NB4 (cell line): ENCODE data around the gene RAB40C.

ENCODE experiments used
- DNase-seq: peaks from one replicate; pipeline ENCODE4 v3.0.0; 2010; ENCODE audit warnings: low read depth
- H3K4me3 ChIP-seq: one replicate; pipeline ENCODE4 v1.5.1; 2011; ENCODE audit warnings: mild to moderate bottlenecking, low read depth, low read length, moderate library complexity
- MYC ChIP-seq: IDR thresholded peaks from 2 replicates; pipeline ENCODE4 v1.6.1; 2011; ENCODE audit warnings: low read depth, low read length
- POLR2A ChIP-seq: IDR thresholded peaks from 2 replicates; pipeline ENCODE4 v1.6.1; 2011; ENCODE audit warnings: mild to moderate bottlenecking; ENCODE audit not compliant: insufficient read length; ENCODE audit errors: extremely low read depth
- TF ChIP-seq, protein P1 (sequence below): IDR thresholded peaks from 2 replicates; pipeline ENCODE4 v1.6.1; 2011; ENCODE audit warnings: low read depth, low read length
- TF ChIP-seq, protein P2 (sequence below): IDR thresholded peaks from one replicate; pipeline ENCODE4 v1.5.1; 2012; ENCODE audit warnings: low read depth, low read length

RAB40C gene

GRCh38 chr16:578870-579405 is 10.9 kb upstream of the RAB40C start:
- TF ChIP-seq, protein P1, sequence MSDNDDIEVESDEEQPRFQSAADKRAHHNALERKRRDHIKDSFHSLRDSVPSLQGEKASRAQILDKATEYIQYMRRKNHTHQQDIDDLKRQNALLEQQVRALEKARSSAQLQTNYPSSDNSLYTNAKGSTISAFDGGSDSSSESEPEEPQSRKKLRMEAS: peak; percentile 89
- TF ChIP-seq POLR2A (no peak), MYC (peak; percentile 92)
- TF ChIP-seq, protein P2, sequence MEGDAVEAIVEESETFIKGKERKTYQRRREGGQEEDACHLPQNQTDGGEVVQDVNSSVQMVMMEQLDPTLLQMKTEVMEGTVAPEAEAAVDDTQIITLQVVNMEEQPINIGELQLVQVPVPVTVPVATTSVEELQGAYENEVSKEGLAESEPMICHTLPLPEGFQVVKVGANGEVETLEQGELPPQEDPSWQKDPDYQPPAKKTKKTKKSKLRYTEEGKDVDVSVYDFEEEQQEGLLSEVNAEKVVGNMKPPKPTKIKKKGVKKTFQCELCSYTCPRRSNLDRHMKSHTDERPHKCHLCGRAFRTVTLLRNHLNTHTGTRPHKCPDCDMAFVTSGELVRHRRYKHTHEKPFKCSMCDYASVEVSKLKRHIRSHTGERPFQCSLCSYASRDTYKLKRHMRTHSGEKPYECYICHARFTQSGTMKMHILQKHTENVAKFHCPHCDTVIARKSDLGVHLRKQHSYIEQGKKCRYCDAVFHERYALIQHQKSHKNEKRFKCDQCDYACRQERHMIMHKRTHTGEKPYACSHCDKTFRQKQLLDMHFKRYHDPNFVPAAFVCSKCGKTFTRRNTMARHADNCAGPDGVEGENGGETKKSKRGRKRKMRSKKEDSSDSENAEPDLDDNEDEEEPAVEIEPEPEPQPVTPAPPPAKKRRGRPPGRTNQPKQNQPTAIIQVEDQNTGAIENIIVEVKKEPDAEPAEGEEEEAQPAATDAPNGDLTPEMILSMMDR: peak; percentile 71
- DNase-seq: peak; percentile 84
- no peak overlapping the region for H3K4me3 ChIP-seq

DNA sequence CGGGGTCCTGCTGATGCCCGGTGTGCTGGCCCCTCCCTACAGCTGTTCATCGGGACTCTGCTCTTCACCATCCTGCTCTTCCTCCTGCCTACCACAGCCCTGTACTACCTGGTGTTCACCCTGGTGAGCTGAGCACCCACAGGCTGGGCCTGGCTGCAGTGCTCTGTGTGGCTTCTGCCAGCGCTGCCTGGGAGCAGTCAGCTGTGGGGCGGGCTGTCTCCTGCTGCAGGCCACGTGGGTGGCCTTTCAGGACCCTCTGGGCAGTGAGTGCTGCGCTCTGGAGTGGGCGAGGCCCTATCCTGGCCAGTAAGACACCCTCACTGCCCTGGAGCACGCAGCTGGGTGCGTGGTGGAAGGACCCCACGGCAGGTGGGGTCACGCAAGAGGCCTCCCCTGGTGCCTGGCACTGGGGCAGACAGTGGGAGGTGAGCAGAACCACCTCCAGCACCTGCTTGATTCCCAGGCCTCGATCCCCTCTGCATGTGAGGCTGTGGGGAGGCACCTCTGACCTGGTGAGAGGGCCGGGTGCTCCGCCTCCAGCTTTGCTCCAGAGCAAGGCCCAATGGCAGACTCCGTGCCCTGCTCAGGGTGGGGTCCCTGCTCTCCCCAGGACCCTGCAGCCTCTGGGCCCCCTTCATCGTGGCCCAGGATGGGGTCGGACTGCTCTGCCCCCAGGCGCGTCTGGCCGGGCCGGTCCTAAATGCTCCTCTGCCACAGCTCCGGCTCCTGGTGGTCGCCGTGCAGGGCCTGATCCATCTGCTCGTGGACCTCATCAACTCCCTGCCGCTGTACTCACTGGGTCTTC is 9.5 kb upstream of the RAB40C start:
- H3K4me3 ChIP-seq: no peak overlapping the region
- no peak for DNase-seq
- no peak for TF ChIP-seq MYC
- no peak for TF ChIP-seq POLR2A
- TF ChIP-seq, protein P1: no peak
- TF ChIP-seq, protein P2: no peak

DNA sequence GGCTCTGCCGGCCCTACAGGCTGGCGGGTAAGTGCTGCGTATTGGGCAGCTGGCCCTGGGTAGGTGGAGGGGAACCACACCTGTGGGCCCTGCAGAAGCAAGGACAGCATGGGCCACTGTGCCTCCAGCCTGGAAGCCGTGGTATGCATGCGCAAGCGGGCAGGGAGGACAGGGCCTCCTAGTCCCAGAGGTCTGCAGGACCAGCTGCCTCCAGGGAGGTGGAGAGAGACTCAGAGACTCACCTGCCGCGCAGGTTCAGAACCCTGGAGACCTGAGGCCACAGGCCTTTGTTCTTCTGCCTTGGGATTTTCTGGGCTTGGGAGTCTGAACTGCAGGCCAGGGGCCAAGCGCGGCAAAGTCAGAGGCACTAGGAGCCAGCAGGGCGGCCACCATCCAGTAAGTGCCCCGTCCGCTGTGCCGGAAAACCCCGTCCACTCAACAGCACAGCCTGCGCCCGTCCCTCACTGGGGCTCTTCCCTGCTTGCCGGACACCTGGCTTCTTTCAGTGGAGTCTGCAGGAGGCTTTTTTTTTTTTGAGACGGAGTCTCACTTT is 8.8 kb upstream of the RAB40C start:
- no peak overlapping the region for H3K4me3 ChIP-seq
- TF ChIP-seq, protein P1: no peak
- TF ChIP-seq MYC (no peak), POLR2A (no peak)
- TF ChIP-seq, protein P2: no peak
- DNase-seq: no peak

DNA sequence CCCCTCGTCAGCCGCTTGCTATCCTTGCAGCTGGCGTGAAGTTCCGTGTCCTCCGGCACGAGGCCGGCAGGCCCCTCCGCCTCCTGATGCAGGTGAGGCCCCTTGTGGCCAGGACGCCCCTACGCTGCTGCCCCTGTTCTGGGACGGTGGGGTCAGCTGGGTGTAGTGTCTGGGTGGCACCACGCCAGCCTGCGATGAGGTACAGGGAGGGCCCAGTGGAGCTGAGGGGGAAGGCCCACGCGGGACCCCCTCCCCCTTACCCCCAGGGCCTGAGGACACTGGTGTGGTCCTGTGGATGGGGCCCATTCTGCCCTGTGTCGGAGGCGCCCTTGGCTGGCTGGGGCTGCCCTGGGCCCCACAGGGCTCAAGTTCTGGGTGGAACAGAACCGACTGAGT is 7.7 kb upstream of the RAB40C start:
- H3K4me3 ChIP-seq: no peak overlapping the region
- TF ChIP-seq, protein P2: no peak
- TF ChIP-seq POLR2A (no peak), MYC (no peak)
- TF ChIP-seq, protein P1: no peak
- DNase-seq: no peak

- no peak for DNase-seq
- no peak for TF ChIP-seq POLR2A
- TF ChIP-seq MYC: no peak
- no peak overlapping the region for H3K4me3 ChIP-seq
Observed at GRCh38 chr16:582614-583331, 7.1 kb upstream of the RAB40C start.

DNA sequence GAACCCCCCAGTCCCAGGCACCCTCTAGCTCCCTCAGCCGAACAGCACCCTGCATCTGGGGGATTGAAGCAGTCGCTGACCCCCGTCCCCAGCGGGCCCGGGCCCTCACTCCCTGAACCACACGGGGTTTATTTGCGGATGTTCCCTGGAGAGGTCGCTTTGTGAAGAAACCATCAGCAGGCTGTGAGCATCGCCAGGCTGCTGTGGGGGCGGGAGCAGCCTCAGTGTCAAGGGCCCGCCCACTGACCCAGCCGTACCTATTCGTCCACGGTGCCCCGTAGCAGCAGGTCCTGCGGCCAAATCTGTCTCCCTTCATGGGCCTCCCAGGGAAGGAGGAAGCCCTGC is 6.4 kb upstream of the RAB40C start:
- peak; percentile 19 for DNase-seq
- H3K4me3 ChIP-seq: no peak overlapping the region
- TF ChIP-seq MYC (no peak), POLR2A (no peak)
- TF ChIP-seq, protein P2: no peak
